MM.1S (cell line): ENCODE measurements around the gene PRDM12.
A peak's percentile ranks its signal among the peaks of the same experiment; 100 is the strongest.

Experiments used
- DNase-seq: peaks from one replicate; pipeline ENCODE4 v3.0.0-alpha.2; 2015
- H2AFZ ChIP-seq: fragments of 300-600 bp; sonication (generic); 2 replicates; pipeline ENCODE4 v1.6.0; 2016; ENCODE audit warnings: antibody characterized with exemption, low read length
- H3F3A ChIP-seq: fragments of 300-600 bp; sonication (generic); 2 replicates; pipeline ENCODE4 v1.6.1; 2016; ENCODE audit warnings: mild to moderate bottlenecking, antibody characterized with exemption, low read length, moderate library complexity, mixed read lengths; ENCODE audit not compliant: insufficient read depth
- H3K27ac ChIP-seq: fragments of 300-600 bp; sonication (generic); 2 replicates; pipeline ENCODE4 v1.5.1; 2016; ENCODE audit warnings: mild to moderate bottlenecking, low read length
- H3K27me3 ChIP-seq: fragments of 300-600 bp; sonication (generic); replicated peaks from 2 replicates; pipeline ENCODE4 v1.6.0; 2016; ENCODE audit warnings: low read length; ENCODE audit not compliant: insufficient read depth
- H3K36me3 ChIP-seq: fragments of 300-600 bp; sonication (generic); replicated peaks from 2 replicates; pipeline ENCODE4 v1.6.1; 2016; ENCODE audit warnings: mild to moderate bottlenecking, low read length, mixed read lengths; ENCODE audit not compliant: insufficient read depth
- H3K4me1 ChIP-seq: fragments of 300-600 bp; sonication (generic); 2 replicates; pipeline ENCODE4 v1.6.1; 2016; ENCODE audit warnings: low read length, mixed read lengths
- H3K4me2 ChIP-seq: fragments of 300-600 bp; sonication (generic); 2 replicates; pipeline ENCODE4 v1.6.0; 2016; ENCODE audit warnings: low read depth, low read length
- H3K4me3 ChIP-seq: fragments of 300-600 bp; sonication (generic); 2 replicates; pipeline ENCODE4 v1.5.1; 2016; ENCODE audit warnings: low read length, mixed read lengths
- H3K79me2 ChIP-seq: fragments of 300-600 bp; sonication (generic); 2 replicates; pipeline ENCODE4 v1.6.1; 2016; ENCODE audit warnings: mixed run types, low read length, mixed read lengths
- H3K9ac ChIP-seq: fragments of 300-600 bp; sonication (generic); 2 replicates; pipeline ENCODE4 v1.6.1; 2016; ENCODE audit warnings: low read length, mixed read lengths
- H3K9me2 ChIP-seq: fragments of 300-600 bp; sonication (generic); replicated peaks from 2 replicates; pipeline ENCODE4 v1.6.1; 2016; ENCODE audit warnings: mild to moderate bottlenecking, low read length, mixed read lengths; ENCODE audit not compliant: insufficient read depth
- H3K9me3 ChIP-seq: fragments of 300-600 bp; sonication (generic); replicated peaks from 2 replicates; pipeline ENCODE4 v1.6.1; 2016; ENCODE audit warnings: mild to moderate bottlenecking, low read length, mixed read lengths; ENCODE audit not compliant: insufficient read depth
- H4K20me1 ChIP-seq: fragments of 300-600 bp; sonication (generic); 2 replicates; pipeline ENCODE4 v1.6.1; 2016; ENCODE audit warnings: mild to moderate bottlenecking, low read length, moderate library complexity, mixed read lengths; ENCODE audit not compliant: insufficient read depth
- EZH2 ChIP-seq: fragments of 300-600 bp; sonication (generic); optimal IDR thresholded peaks from 2 replicates; pipeline ENCODE3; 2017; ENCODE audit warnings: low read depth, mild to moderate bottlenecking, antibody characterized with exemption, low read length, mixed read lengths
- EZH2phosphoT487 ChIP-seq: fragments of 300-600 bp; sonication (generic); IDR thresholded peaks from 2 replicates; pipeline ENCODE4 v1.6.1; 2018; ENCODE audit warnings: antibody characterized with exemption, low read length
- TF ChIP-seq, protein P1 (sequence below): fragments of 300-600 bp; sonication (generic); IDR thresholded peaks from 2 replicates; pipeline ENCODE4 v1.5.1; 2016; ENCODE audit warnings: antibody characterized with exemption, low read length, mixed read lengths

Gene PRDM12

DNA sequence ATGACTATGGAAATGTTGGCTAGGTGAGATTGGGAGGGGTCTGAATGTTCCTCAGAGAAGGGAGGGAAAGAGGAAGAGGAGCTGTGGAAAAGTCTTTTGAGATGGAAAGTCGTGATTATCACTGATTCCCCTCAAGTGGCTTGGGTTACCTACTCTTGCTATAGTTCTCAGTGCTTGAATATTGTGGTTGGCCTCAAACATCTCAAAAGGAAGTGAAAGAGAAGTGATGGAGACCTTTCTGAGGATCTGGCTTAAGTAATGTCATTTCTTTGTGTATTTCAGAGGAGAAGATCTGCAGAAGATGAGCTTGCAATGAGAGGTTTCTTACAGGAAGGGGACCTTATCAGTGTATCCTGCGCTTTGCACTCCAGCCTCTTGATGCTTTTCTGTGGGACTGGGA, 34.7 kb downstream of the PRDM12 start:
- Histone ChIP-seq H3F3A (no peaks in the 10 kb centered on the region), H3K4me1 (0 out of 2 replicates have a peak, but pooled peaks cover 13% of the 10 kb centered on the region), H2AFZ (no peak overlapping the region), H3K9me2 (no peaks in the 10 kb centered on the region), H3K36me3 (peaks cover 28% of the 10 kb centered on the region), H3K79me2 (peaks cover 78% of the 10 kb centered on the region), H3K9me3 (no peaks in the 10 kb centered on the region), H3K9ac (no peak overlapping the region), H3K4me2 (no peak overlapping the region), H3K27ac (no peak overlapping the region), H3K27me3 (no peaks in the 10 kb centered on the region), H4K20me1 (peaks cover 10% of the 10 kb centered on the region), H3K4me3 (no peak overlapping the region)
- TF ChIP-seq EZH2phosphoT487: no peak
- no peak for TF ChIP-seq EZH2
- TF ChIP-seq, protein P1, sequence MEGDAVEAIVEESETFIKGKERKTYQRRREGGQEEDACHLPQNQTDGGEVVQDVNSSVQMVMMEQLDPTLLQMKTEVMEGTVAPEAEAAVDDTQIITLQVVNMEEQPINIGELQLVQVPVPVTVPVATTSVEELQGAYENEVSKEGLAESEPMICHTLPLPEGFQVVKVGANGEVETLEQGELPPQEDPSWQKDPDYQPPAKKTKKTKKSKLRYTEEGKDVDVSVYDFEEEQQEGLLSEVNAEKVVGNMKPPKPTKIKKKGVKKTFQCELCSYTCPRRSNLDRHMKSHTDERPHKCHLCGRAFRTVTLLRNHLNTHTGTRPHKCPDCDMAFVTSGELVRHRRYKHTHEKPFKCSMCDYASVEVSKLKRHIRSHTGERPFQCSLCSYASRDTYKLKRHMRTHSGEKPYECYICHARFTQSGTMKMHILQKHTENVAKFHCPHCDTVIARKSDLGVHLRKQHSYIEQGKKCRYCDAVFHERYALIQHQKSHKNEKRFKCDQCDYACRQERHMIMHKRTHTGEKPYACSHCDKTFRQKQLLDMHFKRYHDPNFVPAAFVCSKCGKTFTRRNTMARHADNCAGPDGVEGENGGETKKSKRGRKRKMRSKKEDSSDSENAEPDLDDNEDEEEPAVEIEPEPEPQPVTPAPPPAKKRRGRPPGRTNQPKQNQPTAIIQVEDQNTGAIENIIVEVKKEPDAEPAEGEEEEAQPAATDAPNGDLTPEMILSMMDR: no peak
- no peak for DNase-seq

DNA sequence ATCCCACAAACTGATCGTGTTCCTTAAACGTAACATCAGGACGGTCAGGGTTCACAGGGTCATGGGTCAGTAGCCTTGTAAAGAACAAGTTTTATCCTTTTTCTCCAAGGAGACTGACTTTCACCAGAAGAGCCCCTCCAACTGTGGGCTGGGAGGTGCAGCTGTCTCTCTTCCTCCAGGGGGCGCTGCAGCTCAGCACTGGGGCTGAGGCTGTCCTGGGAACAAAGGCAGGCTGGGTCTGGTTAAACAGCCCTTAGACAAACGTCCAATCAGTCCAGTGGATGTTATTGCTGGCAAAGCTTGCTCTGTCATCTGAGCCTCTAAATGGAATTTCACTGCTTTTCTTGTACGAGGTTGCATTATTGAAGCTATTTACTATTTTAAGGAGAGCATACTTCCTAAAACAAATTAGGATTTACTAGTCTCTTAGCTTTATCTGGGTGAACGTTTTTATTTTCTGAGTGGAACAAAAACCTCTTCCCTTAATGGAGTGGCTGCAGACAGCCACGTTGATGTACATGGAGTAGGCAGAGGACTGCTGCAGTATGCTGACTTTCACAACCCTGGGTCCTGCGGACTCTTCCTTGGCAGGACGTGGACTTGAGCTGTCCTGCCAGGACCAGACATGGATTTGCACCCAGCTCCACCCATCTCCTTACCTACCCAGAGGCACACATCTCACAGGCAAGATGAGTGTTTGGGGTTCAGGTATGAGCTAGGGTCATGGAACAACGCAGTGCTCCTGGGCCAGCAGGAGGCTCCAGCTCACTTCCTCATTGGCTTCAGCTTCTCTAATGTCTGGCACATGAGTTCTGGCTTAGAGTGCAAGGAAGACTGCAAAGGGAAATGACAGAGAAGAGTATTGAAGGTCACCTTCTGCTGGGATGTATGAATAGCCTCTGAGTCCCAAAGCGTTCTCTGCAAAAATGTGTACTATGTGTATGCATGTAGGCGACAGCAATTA, 36.9 kb downstream of the PRDM12 start:
- peaks cover 55% of the 10 kb centered on the region for H3K79me2 ChIP-seq
- no peaks in the 10 kb centered on the region for H3K27me3 ChIP-seq
- no peak for TF ChIP-seq EZH2
- TF ChIP-seq, protein P1: peak; percentile 91
- no peak overlapping the region for H3K4me3 ChIP-seq
- 0 out of 2 replicates have a peak, but pooled peaks cover 6% of the 10 kb centered on the region for H3K4me1 ChIP-seq
- peaks cover 10% of the 10 kb centered on the region for H4K20me1 ChIP-seq
- no peaks in the 10 kb centered on the region for H3F3A ChIP-seq
- H3K4me2 ChIP-seq: no peak overlapping the region
- no peak overlapping the region for H2AFZ ChIP-seq
- H3K9me2 ChIP-seq: no peaks in the 10 kb centered on the region
- no peak overlapping the region for H3K27ac ChIP-seq
- H3K9ac ChIP-seq: no peak overlapping the region
- peak; percentile 48 for DNase-seq
- H3K36me3 ChIP-seq: peaks cover 24% of the 10 kb centered on the region
- no peaks in the 10 kb centered on the region for H3K9me3 ChIP-seq

DNA sequence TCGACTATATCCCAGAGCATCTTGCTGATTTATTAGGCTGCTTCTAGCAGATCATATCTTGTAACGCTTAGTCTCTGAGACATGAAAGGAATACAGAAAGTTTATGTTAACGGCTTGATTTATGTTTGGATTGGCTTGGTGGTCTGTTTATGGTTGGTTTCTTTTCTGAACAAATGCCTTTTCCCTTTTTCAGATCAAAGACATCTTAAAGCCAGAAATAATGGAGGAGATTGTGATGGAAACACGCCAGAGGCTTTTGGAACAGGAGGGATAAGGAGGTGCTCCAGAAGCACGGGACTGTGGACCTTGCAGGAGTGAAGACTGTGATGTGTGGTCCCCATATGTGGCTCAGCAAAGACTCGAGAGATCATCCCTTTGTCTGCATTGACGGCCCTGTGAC, 39.1 kb downstream of the PRDM12 start:
- DNase-seq: no peak
- no peaks in the 10 kb centered on the region for H3K9me3 ChIP-seq
- H3K79me2 ChIP-seq: peaks cover 36% of the 10 kb centered on the region
- peaks cover 4% of the 10 kb centered on the region for H3F3A ChIP-seq
- H3K27me3 ChIP-seq: no peaks in the 10 kb centered on the region
- no peak overlapping the region for H2AFZ ChIP-seq
- TF ChIP-seq EZH2 (no peak), EZH2phosphoT487 (no peak)
- TF ChIP-seq, protein P1: no peak
- no peak overlapping the region for H3K9ac ChIP-seq
- H3K9me2 ChIP-seq: no peaks in the 10 kb centered on the region
- no peak overlapping the region for H3K4me3 ChIP-seq
- no peaks in the 10 kb centered on the region for H3K4me1 ChIP-seq
- H4K20me1 ChIP-seq: peaks cover 5% of the 10 kb centered on the region
- no peak overlapping the region for H3K4me2 ChIP-seq
- no peak overlapping the region for H3K27ac ChIP-seq
- peaks cover 23% of the 10 kb centered on the region for H3K36me3 ChIP-seq
